NCI-H2227 (cell line): ENCODE results near the gene KCNB1.

Experiments used
- DNase-seq: peaks from one replicate; lab custom pipeline; 2025; ENCODE audit not compliant: unreplicated experiment; lab: John Stamatoyannopoulos, UW

The KCNB1 gene

GRCh38 chr20:49360242-49360968 lies 122.1 kb downstream of the KCNB1 start:
- no peak for DNase-seq

GRCh38 chr20:49356676-49357075 lies 125.8 kb downstream of the KCNB1 start:
- DNase-seq, result no peak

GRCh38 chr20:49354673-49355072 lies 127.8 kb downstream of the KCNB1 start:
- DNase-seq, result no peak

- no peak for DNase-seq
Measured at GRCh38 chr20:49353348-49353747, 129.1 kb downstream of the KCNB1 start.

- no peak for DNase-seq
Measured at GRCh38 chr20:49352751-49353150, 129.7 kb downstream of the KCNB1 start.

- no peak for DNase-seq
Measured at GRCh38 chr20:49351775-49352174, 130.7 kb downstream of the KCNB1 start.

GRCh38 chr20:49349694-49350252 lies 132.7 kb downstream of the KCNB1 start:
- no peak for DNase-seq

GRCh38 chr20:49349078-49349477 lies 133.4 kb downstream of the KCNB1 start:
- no peak for DNase-seq

GRCh38 chr20:49348563-49348962 lies 133.9 kb downstream of the KCNB1 start:
- DNase-seq, result no peak

- no peak for DNase-seq
Measured at GRCh38 chr20:49347156-49347555, 135.3 kb downstream of the KCNB1 start.

GRCh38 chr20:49346682-49347081 lies 135.8 kb downstream of the KCNB1 start:
- peak; percentile 19 for DNase-seq

GRCh38 chr20:49345524-49345923 lies 136.9 kb downstream of the KCNB1 start:
- DNase-seq, result no peak

- peak; percentile 53 for DNase-seq
Measured at GRCh38 chr20:49344975-49345374, 137.5 kb downstream of the KCNB1 start.

- DNase-seq, result no peak
Measured at GRCh38 chr20:49344140-49344539, 138.3 kb downstream of the KCNB1 start.

- no peak for DNase-seq
Measured at GRCh38 chr20:49343246-49343645, 139.2 kb downstream of the KCNB1 start.

- DNase-seq, result no peak
Measured at GRCh38 chr20:49340161-49340966, 142.1 kb downstream of the KCNB1 start.

GRCh38 chr20:49339123-49339522 lies 143.3 kb downstream of the KCNB1 start:
- DNase-seq, result no peak

- no peak for DNase-seq
Measured at GRCh38 chr20:49338061-49338460, 144.4 kb downstream of the KCNB1 start.

- no peak for DNase-seq
Measured at GRCh38 chr20:49337357-49337756, 145.1 kb downstream of the KCNB1 start.

- no peak for DNase-seq
Measured at GRCh38 chr20:49336786-49337185, 145.7 kb downstream of the KCNB1 start.

GRCh38 chr20:49335476-49335875 lies 147.0 kb downstream of the KCNB1 start:
- no peak for DNase-seq
